GM23248 (cell line): ENCODE measurements around the gene KLHDC7B.

ENCODE experiments used
- EZH2 ChIP-seq: fragments of 200-600 bp; sonication (generic); IDR thresholded peaks from 2 replicates; pipeline ENCODE4 v1.6.1; 2018; ENCODE audit warnings: antibody characterized with exemption, mild to moderate bottlenecking; ENCODE audit not compliant: insufficient read depth, poor library complexity, severe bottlenecking
- EZH2phosphoT487 ChIP-seq: fragments of 200-600 bp; sonication (generic); IDR thresholded peaks from 2 replicates; pipeline ENCODE4 v1.6.1; 2018; ENCODE audit warnings: antibody characterized with exemption, moderate library complexity, mild to moderate bottlenecking, low read depth; ENCODE audit not compliant: insufficient read depth

DNA sequence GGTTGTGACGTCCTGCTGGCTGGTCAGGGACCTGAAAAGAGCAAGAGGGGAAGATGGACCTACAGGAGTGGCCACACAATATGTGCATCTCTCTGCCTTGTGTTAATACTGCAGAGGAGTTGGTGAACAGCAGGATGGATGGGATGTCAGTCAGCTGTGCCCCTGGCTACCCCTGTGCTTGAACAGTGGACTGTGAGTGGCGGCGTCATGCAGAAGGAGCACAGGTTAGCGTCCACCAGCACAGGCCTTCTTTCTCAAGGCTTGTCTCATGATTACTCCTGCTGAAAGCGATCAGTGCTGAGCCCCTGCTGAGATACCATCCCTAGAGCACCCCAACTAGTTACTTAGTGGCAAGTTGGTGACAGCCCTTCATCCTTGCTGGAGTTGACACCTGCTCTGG, 40.7 kb downstream of the KLHDC7B start:
- TF ChIP-seq EZH2 (no peak), EZH2phosphoT487 (no peak)
